Loucy (cell line): ENCODE results near the gene GP1BA.

Source experiments
- EZH2phosphoT487 ChIP-seq: fragments of 200-600 bp; IDR thresholded peaks from 2 replicates; pipeline ENCODE4 v1.6.1; 2018; ENCODE audit warnings: antibody characterized with exemption, mild to moderate bottlenecking, moderate library complexity, borderline replicate concordance
- TF ChIP-seq, protein P1 (sequence below): fragments of 200-600 bp; sonication (generic); conservative IDR thresholded peaks from 2 replicates; pipeline ENCODE4 v1.5.1; 2014; ENCODE audit warnings: mild to moderate bottlenecking, antibody characterized with exemption, low read length

GRCh38 chr17:4931963-4932362 is at the start of gene GP1BA:
- TF ChIP-seq, protein P1, sequence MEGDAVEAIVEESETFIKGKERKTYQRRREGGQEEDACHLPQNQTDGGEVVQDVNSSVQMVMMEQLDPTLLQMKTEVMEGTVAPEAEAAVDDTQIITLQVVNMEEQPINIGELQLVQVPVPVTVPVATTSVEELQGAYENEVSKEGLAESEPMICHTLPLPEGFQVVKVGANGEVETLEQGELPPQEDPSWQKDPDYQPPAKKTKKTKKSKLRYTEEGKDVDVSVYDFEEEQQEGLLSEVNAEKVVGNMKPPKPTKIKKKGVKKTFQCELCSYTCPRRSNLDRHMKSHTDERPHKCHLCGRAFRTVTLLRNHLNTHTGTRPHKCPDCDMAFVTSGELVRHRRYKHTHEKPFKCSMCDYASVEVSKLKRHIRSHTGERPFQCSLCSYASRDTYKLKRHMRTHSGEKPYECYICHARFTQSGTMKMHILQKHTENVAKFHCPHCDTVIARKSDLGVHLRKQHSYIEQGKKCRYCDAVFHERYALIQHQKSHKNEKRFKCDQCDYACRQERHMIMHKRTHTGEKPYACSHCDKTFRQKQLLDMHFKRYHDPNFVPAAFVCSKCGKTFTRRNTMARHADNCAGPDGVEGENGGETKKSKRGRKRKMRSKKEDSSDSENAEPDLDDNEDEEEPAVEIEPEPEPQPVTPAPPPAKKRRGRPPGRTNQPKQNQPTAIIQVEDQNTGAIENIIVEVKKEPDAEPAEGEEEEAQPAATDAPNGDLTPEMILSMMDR = no peak
- no peak for TF ChIP-seq EZH2phosphoT487
